GM12865 (cell line): ENCODE results near the gene DCPS.

Experiments
- DNase-seq: peaks from one replicate; pipeline ENCODE4 v3.0.0; 2010; ENCODE audit warnings: low read depth
- H3K4me3 ChIP-seq: 2 replicates; pipeline ENCODE4 v1.5.1; 2011; ENCODE audit warnings: mild to moderate bottlenecking, low read depth, low read length, control low read depth
- CTCF ChIP-seq: IDR thresholded peaks from 2 replicates; pipeline ENCODE4 v1.5.1; 2011; ENCODE audit warnings: low read length, control low read depth, low read depth, inconsistent platforms; ENCODE audit not compliant: insufficient read depth; ENCODE audit errors: missing control alignments

DCPS gene

DNA sequence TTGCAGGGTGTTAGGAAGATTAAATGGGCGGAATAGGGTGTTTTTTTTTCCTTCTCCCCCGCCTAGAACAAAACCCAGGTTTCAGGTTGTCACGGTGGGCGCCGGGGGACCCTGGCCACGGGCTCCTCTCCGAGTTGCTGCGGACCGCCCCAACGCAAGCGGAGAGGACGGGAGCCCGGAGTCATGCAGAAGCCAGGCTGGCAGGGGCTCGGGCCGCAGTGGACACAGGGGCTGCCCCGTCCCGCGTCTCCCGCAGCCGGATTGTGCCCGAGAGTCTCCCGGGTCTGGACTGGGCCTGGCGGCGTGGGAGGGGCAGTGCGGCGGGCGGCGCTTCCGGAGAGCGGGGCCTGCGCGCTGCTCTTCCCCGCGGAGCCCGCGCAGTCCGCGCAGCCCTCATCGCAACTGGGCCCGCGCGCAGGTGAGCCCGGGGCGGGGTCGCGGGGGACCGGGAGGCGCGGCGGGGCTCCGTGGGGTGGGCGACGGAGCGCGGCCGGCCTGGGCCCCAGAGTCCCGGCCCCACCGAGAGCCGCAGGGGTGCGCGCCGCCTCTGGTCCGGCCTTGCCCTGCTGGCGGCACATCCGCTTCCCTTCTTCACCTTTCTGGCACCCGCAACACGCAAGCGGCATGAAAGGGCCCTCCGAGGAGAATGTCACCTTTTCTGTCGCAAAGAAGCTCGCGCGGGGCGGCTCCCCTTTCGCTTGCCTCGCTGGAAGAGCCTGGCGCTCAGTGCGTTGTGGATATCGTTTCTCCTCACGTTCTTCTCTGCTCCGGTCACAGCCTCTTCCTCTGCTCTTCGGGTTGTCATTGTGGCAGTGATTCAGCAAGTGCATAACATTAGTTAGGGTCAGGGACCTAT is 20.9 kb upstream of the DCPS start, which contains the start of gene TIRAP:
TSS of gene TIRAP (plus strand) at position 358 of the 856 bp plus-strand sequence. CDS start 7,802 bp downstream, outside the sequence.
- TF ChIP-seq CTCF: no peak
- peak within 1 kb of the TSS; percentile 71 for H3K4me3 ChIP-seq
- DNase-seq: peak; percentile 70

DNA sequence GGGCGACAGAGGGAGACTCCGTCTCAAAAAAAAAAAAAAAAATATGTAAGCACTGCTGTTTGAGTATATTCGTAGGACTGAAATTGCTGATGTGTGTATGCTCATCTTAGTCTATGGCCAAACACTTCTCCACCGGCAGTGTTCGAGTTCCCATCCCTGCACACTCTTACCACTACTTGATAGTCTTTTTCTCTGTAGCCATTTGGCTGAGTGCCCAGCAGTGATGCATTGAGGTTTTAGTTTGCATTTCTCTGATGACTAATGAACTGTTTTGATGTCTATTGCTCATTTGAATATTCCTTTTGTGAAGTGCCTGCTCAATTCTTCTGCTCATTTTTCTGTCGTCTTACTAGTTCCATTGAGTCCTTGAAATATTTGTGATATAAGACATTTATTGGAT is 19.0 kb upstream of the DCPS start:
- TF ChIP-seq CTCF: no peak
- DNase-seq: peak; percentile 91
- peak overlapping the region; percentile 71 for H3K4me3 ChIP-seq

DNA sequence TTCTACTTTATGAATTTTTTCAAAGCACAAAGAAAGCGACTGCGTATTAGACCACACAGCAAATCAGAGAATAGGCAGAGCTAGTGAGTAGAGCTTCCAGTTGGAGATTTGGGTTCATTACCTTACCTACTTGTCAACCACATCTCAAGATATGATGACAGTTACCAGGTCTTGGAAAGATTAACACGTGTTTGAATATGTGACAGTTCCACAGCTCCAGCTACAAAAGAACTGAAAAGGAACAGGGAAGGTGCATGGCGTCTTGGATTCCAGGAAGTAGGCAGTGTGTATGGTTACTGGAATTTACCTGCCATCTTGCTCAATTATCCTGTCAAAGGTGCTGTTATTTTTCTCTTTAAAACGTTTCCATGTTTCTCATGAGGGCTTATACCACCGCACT is 15.6 kb upstream of the DCPS start:
- DNase-seq: no peak
- TF ChIP-seq CTCF: no peak
- no peak overlapping the region for H3K4me3 ChIP-seq

DNA sequence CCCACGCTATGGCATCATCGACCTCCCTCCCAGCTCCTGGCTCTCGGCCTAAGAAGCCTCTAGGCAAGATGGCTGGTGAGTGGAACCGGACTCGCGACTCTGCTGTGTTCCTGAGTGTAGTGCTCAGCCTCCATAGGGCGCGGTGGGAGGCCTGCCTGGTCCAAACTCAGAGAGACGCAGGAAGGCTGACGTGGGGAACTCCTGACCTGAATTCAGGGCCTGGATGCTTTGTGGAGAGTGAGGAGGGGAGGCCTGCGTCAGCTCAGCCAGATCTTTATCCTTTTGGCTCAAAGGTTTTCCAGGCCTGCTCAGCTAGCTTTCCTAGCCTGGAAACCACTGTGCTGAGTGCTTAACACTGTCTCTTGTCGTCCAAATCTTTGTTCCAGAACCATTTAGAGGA is 13.0 kb upstream of the DCPS start:
- TF ChIP-seq CTCF: no peak
- no peak for DNase-seq
- no peak overlapping the region for H3K4me3 ChIP-seq

DNA sequence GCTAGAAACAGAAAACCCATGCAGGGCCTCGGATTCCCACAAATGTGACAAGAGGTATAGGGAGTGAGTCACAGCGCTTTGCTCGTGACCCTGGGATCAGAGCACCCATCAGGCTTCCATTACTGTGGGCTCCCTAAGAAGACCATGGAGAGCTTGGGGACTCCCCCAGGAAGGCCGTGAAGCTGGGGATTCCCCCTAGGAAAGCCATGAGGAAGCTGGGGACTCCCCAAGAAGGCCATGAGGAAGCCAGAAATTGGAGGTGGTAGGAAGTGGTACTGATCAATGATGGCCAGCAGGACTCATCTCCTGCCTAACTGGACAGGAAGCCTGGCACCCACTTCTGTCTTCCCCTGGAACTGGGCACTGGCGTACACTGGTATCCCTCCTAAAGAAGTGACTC is 10.1 kb upstream of the DCPS start:
- TF ChIP-seq CTCF: no peak
- DNase-seq: peak; percentile 27
- H3K4me3 ChIP-seq: no peak overlapping the region

DNA sequence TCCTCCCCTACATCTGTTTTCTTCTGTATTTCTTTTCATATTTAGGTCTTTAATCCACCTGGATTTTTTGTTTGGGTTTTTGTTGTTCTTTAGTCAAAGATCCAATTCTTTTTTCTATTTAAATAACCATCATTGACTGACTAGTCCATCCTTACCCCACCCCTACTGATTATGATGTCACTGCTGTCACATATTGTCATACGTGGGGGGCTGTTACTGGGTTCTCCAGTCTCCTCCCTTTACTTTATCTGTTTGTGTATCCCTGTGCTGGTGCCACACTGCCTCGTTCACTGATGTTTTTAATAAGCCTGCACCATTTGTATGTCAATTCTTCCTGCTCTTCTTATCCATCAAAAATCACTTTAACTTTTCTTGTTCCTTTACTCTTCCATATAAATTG is 6.9 kb upstream of the DCPS start:
- H3K4me3 ChIP-seq: no peak overlapping the region
- TF ChIP-seq CTCF: no peak
- DNase-seq: no peak
